ENCODE results near the gene CNOT3.

CNOT3 gene

DNA sequence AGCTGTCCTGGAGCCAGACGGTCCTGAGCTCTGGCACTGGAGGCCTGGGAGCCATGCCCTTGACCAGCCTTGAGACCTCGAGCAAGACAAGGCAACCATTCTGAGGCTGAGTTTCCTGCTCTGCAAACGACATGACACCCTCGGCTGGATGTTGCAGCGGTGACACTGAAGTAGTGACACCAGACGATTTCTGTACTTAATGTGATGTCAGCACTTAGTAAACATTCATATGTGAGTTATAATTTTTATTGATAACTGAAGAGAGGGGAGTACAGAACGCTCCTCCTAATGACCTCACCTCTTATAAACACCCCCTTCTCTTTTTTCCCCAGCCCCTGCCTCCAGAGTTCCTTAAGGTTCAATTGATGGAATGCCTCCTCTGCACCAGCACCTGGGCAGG lies 29.1 kb upstream of the CNOT3 start:
- no peak overlapping the region for H3K4me3 ChIP-seq (replicated peaks in 1 of 2; ENCODE audit: low read depth in 2 of 2, low read length in 2 of 2)
- DNase-seq (ENCODE audit: low read depth in 2 of 2) = no peak
- TF ChIP-seq CTCF (IDR thresholded peaks at IDR 0.05; ENCODE audit: low read depth, low read length) = no peak

- no peak overlapping the region for H3K4me3 ChIP-seq (replicated peaks in 1 of 2; ENCODE audit: low read depth in 2 of 2, low read length in 2 of 2)
- TF ChIP-seq CTCF (IDR thresholded peaks at IDR 0.05; ENCODE audit: low read depth, low read length) = no peak
- DNase-seq (ENCODE audit: low read depth in 2 of 2) = no peak
Observed at GRCh38 chr19:54109651-54110050, 27.9 kb upstream of the CNOT3 start.

GRCh38 chr19:54114340-54115108 lies 23.0 kb upstream of the CNOT3 start:
- no peak for TF ChIP-seq CTCF (IDR thresholded peaks at IDR 0.05; ENCODE audit: low read depth, low read length)
- peak; percentile 35 to 51 for DNase-seq (ENCODE audit: low read depth in 2 of 2)
- H3K4me3 ChIP-seq (replicated peaks in 1 of 2; ENCODE audit: low read depth in 2 of 2, low read length in 2 of 2) = peak overlapping the region; percentile 80 to 86

- peak; percentile 98 to 99 for DNase-seq (ENCODE audit: low read depth in 2 of 2)
- TF ChIP-seq CTCF (IDR thresholded peaks at IDR 0.05; ENCODE audit: low read depth, low read length) = no peak
- peak within 1 kb of the TSS; percentile 80 to 86 for H3K4me3 ChIP-seq (replicated peaks in 1 of 2; ENCODE audit: low read depth in 2 of 2, low read length in 2 of 2)
Observed at GRCh38 chr19:54115109-54116063, 22.2 kb upstream of the CNOT3 start, which contains the start of the genes PRPF31 and TFPT. Gene PRPF31, plus strand, starts transcription at chr19:54115754. Its CDS starts 2,525 bp downstream, at chr19:54118279. Gene TFPT, minus strand, starts transcription at chr19:54115657. Its CDS starts 388 bp downstream, at chr19:54115269.

DNA sequence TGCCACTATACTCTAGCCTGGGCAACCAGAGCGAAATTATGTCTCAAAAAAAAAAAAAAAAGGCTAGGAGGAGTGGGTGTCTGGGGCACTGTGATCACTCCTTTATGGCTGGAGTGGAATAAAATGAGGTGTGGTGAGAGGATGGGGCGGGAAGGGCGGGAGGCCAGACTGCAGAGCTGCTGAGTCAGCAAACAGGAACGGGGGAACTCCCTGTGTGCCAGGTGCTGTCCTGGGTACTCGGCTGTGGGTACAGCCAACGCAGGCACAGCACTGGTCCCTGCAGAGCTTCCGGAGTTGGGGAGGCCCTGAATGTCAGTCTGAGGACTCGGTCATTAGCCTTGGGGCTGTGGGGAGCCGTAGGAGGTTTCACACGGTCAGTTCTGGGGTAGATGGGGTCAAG lies 16.3 kb upstream of the CNOT3 start:
- no peak overlapping the region for H3K4me3 ChIP-seq (replicated peaks in 1 of 2; ENCODE audit: low read depth in 2 of 2, low read length in 2 of 2)
- DNase-seq (ENCODE audit: low read depth in 2 of 2) = no peak
- TF ChIP-seq CTCF (IDR thresholded peaks at IDR 0.05; ENCODE audit: low read depth, low read length) = no peak

DNA sequence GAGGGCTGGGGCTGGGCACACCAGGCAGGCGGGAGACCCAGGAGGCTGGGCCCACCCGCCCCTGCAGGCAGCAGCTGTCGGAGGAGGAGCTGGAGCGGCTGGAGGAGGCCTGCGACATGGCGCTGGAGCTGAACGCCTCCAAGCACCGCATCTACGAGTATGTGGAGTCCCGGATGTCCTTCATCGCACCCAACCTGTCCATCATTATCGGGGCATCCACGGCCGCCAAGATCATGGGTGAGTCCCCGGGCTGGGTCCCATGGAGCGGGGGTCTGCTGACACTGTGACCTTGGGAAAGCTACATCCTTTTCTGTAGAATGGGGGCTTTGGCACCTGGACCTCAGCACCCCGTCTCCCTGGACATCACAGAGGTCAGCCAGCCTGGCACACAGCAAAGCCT lies 13.9 kb upstream of the CNOT3 start:
- no peak for TF ChIP-seq CTCF (IDR thresholded peaks at IDR 0.05; ENCODE audit: low read depth, low read length)
- no peak overlapping the region for H3K4me3 ChIP-seq (replicated peaks in 1 of 2; ENCODE audit: low read depth in 2 of 2, low read length in 2 of 2)
- DNase-seq (ENCODE audit: low read depth in 2 of 2) = no peak
